Sciatic nerve (tissue), 2 donors: ENCODE results near the gene TAS2R43. TPM values are rescaled to one million over a fixed set of nuclear protein-coding genes. Genes with fewer than 3 reads are reported as not detected.
"Not testable (repeated sequence)": the region's sequence is repeated elsewhere in the genome, so short reads cannot be mapped to it uniquely, and the experiment has no call there.

Source experiments
- ATAC-seq: fragments of 200-7000 bp; cut with Tn5 transposase; one replicate; pipeline ENCODE4 v1.9.1; 2020; ENCODE audit warnings: mild to moderate bottlenecking, moderate library complexity
- DNase-seq: peaks from one replicate; pipeline ENCODE4 v3.0.0-alpha.2; 2020; ENCODE audit warnings: low spot score
- intact Hi-C: fragments of 100-400 bp; cut with DNase I; formaldehyde crosslinking; loops from one replicate; pipeline ENCODE4 v1.14.2; 2022
- total RNA-seq: library from RNA; stranded (reverse); fragmentation: NEBNext Ultra II Directional; extraction: Animal tissue kit (Norgen Biotek cat#: 25700); gene quantifications from one replicate; pipeline ENCODE4 v1.2.1, GENCODE V29; 2021
- donor health status: DM: no; HTN: no; CAD: no.
- donor health status: DM: no; HTN: no; CAD: no.

The TAS2R43 gene, protein sequence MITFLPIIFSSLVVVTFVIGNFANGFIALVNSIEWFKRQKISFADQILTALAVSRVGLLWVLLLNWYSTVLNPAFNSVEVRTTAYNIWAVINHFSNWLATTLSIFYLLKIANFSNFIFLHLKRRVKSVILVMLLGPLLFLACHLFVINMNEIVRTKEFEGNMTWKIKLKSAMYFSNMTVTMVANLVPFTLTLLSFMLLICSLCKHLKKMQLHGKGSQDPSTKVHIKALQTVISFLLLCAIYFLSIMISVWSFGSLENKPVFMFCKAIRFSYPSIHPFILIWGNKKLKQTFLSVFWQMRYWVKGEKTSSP
- total RNA-seq, result 1.7 TPM

DNA sequence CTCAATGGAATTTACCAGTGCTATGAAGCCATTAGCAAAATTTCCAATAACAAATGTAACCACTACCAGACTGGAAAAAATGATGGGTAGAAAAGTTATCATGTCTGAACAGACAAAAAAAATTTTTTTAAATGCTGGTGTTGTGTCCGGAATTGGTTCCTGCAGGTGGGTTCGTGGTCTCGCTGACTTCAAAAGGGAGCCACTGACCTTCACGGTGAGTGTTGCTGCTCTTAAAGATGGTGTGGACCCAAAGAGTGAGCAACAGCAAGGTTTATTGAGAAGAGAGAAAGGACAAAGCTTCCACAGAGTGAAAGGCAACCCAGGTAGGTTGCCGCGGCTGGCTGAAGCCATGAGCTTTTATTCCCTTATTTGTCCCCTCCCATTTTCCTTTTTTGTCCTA lies at the start of gene TAS2R43:
Gene TAS2R43, minus strand, starts transcription at position 186 of the 400 bp plus-strand sequence. Its CDS starts 84 bp downstream, at position 102.
- intact Hi-C loops, result loop anchor here (5.0 kb wide), 1 partner anchor 955 kb away; no protein-coding TSS in a partner anchor
- DNase-seq (no peak), ATAC-seq (no peak)

DNA sequence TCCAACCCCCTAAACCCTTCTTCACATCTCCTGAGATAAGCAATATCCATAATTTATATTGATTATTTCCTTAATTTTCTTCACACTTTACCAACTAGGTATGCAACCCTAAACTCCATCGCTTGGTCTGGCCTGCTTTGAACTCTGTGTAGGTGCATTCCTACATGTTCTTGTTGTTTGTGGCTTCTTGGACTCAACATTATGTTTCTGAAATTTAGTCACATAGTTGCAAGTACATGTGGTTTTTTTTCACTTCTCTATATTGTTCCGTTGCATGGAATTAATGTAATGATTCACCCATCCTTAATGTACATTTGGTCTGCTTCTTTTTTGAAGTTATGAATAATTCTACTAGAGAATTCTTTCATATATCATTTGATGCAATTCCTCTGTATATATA lies 44.0 kb upstream of the TAS2R43 start:
- intact Hi-C loops, result no loop called here
- DNase-seq (no peak), ATAC-seq (no peak)

DNA sequence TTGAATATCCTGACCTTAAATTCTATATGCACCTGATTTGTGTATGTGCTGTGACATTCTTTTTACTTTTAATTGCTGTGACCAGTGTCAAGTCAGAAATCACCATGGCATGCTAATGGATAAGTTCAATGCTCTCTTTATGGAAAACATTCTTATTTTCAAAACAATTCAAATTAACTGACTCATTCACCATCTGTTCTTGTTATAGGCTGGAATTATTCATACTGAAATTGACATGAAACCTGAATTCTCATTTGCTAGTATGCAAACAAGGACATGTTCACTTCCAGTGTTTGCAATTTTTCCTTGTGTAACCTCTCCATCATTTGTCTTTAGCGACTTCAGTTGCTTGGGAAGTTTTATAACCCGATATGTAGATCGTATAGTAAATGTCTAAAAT lies 42.2 kb upstream of the TAS2R43 start, which contains the start of gene TAS2R30:
Gene TAS2R30, minus strand, starts transcription at position 340 of the 400 bp plus-strand sequence. CDS start 400 bp downstream, outside the sequence.
- intact Hi-C loops, result no loop called here
- no peak for DNase-seq

DNA sequence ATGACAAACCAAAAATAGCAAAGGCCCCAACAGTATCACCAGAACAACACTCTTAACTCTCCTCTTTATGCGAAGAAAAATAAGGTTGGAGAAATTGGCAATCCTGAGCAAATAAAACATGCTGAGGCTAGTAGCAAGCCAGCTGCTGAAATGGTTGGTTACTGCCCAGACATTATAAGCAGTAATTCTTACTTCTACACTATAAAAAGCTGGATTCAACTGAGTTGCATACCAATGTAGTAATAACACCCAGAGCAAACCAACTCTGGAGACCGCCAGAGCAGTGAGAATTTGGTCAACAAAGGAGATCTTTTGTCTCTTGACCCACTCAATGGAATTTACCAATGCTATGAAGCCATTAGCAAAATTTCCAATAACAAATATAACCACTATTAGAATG lies 41.7 kb upstream of the TAS2R43 start:
- no peak for ATAC-seq
- DNase-seq, result no peak
- intact Hi-C loops, result no loop called here

More for the DNA sequence above, 42.2 kb upstream of the TAS2R43 start, which contains the start of gene TAS2R30:
- ATAC-seq, result no peak

DNA sequence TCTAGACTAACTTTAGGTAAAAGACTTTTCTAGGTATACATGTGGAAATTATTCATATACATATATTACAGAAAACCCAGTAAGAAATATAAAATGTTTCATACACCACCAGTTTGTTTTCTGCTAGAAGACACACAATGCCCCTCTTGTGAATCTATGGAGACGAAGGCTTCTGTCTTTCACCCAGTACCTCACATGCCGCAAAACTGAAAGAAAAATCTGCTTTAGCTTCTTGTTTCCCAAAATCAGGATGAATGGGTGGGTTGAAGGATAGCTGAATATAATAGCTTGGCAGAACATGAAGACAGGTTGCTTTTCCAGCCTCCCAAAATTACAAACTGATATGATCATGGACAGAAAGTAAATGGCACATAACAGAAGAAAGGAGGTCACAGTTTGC lies 41.0 kb upstream of the TAS2R43 start:
- intact Hi-C loops, result no loop called here
- DNase-seq, result no peak
- ATAC-seq, result no peak

DNA sequence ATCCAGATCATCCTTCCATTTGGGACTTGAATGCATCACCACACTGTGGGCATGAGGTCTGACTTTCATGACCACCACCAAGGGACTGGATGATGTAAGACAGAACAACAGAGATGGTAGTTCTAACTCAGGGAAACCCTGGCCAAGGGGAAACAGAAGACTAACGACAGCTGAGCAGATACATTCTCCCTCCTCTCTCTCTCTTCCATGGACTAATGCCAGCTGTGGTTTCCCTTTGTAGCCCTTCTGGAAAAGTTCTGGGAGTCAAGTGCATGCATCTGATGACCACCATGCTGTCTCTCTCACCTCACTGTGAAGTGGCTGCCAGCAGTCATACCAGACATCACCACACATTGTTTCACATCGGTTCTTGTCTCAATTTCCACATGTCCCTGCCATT lies 38.9 kb upstream of the TAS2R43 start:
- intact Hi-C loops, result no loop called here
- ATAC-seq (no peak), DNase-seq (no peak)

DNA sequence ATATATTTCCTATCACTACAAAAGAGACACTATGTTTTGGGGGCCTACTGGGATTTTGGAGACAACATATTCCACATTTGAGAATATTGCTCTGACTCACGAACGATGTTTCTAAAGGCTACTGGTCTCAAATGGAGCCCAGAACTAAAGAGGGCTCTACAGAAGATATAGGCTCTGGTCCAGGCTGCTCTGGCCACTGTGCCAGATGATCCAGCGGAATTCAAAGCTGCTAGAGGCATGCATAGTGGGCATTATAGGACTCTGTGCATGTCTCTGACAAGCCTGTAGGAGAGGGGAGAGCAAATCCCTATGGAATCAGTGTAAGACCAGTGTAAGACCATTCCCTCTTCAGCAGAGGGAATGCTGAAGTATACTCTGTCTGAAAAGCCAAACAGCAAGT lies 38.3 kb upstream of the TAS2R43 start:
- DNase-seq, result no peak
- intact Hi-C loops, result no loop called here
- ATAC-seq, result no peak

DNA sequence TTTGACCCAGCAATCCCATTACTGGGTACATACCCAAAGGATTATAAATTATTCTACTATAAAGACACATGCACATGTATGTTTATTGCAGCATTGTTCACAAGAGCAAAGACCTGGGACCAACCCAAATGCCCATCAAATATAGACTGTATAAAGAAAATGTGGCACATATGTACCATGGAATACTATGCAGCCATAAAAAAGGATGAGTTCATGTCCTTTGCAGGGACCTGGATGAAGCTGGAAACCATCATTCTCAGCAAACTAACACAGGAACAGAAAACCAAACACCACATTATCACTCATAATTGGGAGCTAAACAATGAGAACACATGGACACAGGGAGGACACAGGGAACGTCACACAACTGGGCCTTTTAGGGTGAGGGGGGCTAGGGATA lies 22.0 kb upstream of the TAS2R43 start:
- DNase-seq, ATAC-seq, intact Hi-C loops: not testable (repeated sequence)

DNA sequence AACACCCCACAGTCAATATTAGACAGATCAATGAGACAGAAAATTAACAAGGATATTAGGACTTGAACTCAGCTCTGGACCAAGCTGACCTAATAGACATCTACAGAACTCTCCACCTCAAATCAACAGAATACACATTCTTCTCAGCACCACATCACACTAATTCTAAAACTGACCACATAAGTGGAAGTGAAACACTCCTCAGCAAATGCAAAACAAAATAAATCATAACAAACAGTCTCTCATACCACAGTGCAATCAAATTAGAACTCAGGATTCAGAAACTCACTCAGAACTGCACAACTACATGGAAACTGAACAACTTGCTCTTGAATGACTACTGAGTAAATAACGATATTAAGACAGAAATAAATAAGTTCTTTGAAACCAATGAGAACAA lies 19.1 kb upstream of the TAS2R43 start:
- DNase-seq, ATAC-seq, intact Hi-C loops: not testable (repeated sequence)

DNA sequence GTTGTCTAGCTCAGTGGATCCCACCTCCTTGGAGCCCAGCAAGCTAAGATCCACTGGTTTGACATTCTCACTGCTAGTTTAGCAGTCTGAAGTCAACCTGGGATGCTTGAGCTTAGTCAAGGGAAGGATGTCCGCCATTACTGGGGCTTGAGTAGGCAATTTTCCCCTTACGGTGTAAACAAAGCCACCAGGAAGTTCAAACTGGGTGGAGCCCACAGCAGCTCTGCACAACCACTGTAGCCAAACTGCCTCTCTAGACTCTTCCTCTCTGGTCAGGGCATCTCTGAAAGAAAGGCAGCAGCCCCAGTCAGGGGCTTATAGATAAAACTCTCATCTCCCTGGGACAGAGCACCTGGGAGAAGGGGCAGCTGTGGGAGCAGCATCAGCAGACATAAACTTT lies 16.7 kb upstream of the TAS2R43 start:
- ATAC-seq, result no peak
- no peak for DNase-seq
- intact Hi-C loops, result no loop called here

DNA sequence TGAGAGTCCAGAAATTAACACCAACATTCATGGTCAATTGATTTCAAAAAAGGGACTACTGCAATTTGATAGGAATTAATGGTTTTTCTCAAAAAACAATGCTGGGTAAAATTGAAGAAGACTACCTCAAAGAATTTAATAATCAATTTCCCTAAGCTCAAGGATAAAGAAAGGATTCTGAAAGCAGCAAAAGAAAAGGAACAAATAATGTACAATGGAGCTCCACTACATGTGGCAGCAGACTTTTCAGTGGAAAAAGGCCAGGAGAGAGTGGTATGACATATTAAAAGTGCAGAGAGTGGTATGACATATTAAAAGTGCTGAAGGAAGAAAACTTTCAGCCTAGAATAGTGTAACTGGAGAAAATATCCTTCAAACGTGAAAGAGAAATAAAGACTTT lies 15.6 kb upstream of the TAS2R43 start:
- DNase-seq (no peak), ATAC-seq (no peak)
- intact Hi-C loops, result no loop called here

DNA sequence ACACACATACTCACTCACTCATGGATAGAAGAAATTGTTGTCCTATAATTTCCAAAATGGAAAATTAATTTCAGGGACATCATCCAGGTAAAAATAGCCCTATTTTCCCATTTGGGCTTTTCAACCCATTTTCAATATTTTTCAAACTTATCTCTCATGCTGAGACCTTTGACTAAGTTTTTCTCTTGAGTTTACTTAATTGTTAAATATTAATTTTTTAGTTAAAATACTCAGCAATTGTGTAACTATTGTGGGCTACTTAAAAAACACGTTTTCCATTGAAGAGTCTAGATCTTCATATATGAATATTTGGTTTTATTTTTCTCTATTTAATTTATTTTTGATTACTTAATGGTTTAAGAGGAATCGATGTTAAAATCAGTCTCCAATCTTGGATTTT lies 14.2 kb upstream of the TAS2R43 start:
- ATAC-seq (no peak), DNase-seq (no peak)
- intact Hi-C loops, result no loop called here

DNA sequence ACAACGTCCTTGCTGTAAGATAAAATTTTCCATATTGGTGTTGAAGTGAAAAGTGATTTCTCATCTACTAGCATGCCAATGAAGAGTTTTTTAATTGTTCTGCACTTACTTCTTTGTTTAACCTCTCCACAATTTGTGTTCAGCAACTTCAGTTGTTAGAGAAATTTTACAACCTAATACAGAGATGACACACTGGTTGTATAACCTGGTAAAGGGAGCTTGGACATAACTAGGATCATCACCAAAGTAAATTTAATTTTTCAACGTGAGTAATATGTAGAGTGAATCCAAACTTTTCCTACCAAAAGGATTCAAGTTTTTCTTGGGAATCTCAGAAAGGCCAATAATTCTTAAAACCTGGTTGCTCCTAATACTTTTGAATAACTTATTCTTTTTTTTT lies 13.4 kb upstream of the TAS2R43 start:
- intact Hi-C loops, result no loop called here
- DNase-seq, result no peak
- no peak for ATAC-seq

DNA sequence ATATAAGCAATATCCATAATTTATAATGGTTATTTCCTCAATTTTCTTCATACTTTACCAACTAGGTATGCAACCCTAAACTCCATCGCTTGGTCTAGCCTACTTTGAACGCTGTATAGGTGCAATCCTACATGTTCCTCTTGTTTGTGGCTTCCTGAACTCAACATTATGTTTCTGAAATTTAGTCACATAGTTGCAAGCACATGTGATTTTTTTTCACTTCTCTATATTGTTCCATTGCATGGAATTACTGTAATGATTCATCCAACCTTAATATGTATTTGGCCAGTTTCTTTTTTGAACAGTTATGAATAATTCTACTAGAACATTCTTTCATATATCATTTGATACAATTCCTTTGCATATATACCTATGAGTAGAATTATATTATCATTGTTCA lies 2.8 kb upstream of the TAS2R43 start:
- not testable (repeated sequence) for DNase-seq, ATAC-seq
- intact Hi-C loops, result loop anchor here (5.0 kb wide), 1 partner anchor 952 kb away; no protein-coding TSS in a partner anchor

DNA sequence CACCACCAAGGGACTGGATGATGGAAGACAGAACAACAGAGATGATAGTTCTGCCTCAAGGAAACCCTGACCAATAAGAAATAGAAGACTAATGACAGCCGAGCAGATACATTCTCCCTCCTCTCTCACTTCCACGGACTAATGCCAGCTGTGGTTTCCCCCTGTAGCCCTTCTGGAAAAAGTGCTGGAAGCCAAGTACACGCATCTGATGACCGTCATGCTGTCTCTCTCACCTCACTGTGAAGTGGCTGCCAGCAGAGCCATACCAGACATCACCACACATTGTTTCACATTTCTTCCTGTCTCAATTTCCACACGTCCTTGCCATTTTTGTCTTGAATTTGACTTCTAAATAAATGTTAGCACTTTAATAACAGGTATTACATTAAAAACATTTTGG lies 2.9 kb downstream of the TAS2R43 start:
- intact Hi-C loops, result no loop called here
- ATAC-seq (no peak), DNase-seq (no peak)

DNA sequence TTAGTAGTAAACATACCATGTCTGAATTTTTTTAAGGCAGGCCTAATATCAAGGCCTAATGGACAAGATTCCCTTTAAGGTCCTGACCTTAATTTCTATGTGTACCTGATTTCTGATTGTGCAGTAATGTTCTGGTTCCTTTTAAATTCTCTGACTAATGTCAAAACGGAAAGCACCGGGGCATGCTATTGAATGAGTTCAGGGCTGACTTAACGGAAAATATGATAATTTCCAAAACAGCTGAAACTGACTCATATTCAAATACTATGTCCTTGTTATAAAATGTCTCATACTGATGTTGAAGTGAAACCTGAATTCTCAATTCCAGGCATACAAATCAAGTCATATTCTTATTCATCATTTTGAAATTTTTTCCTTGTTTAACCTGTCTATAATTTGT lies 6.7 kb downstream of the TAS2R43 start:
- ATAC-seq (no peak), DNase-seq (no peak)
- intact Hi-C loops, result no loop called here

DNA sequence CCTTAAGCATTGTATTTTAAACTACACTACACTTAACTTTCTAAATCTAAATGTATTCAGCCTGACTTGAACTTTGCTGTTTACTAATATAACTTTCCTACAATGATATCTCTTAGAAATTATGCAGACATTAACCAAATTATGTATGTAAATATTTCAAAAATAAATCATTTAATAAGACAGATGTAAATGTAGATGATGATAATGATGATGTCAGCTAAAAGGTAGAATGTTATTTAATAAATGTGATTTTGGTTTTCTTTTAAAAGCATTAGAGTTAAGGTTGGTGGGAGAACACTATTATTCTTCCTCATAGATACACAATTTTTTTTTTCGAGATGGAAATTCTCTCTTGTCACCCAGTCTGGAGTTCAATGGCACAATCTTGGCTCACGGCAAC lies 10.1 kb downstream of the TAS2R43 start:
- ATAC-seq (no peak), DNase-seq (no peak)
- intact Hi-C loops, result no loop called here

DNA sequence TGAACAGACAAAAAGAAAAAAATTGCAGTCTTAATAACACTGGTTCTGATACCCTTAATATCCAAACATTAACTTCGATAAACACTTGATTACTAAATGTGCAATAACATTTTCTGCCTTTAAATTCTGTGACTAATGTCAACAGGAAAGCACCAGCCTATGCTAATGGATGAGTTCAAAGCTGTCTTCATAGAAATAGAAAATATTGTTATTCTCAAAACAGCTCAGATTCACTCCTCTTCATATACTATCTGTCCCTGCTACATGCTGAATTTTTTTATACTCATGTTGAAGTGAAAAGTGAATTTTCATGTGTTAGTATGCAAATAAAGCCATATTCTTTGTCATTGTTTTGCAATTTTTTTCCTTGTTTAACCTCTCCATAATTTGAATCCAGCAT lies 13.9 kb downstream of the TAS2R43 start:
- ATAC-seq, result no peak
- intact Hi-C loops, result no loop called here
- no peak for DNase-seq

DNA sequence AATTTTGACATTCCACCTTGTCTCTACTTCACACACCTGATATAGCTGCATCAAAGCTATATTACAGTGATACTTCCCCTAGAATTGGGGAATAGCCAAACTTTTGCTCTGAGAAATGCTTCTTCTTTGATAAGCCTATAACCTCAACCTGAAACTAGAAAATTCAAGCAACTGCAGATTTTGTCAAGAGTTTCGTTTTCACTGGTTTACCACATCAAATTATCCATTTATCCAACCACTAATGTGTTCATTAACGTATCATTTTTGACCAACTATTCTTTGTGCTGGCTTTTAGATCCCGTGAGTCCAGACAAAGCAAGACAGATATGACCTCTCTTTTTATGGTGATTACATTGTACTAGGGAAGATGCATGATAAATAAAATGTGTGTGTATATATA lies 16.5 kb downstream of the TAS2R43 start:
- DNase-seq (no peak), ATAC-seq (no peak)
- intact Hi-C loops, result no loop called here

DNA sequence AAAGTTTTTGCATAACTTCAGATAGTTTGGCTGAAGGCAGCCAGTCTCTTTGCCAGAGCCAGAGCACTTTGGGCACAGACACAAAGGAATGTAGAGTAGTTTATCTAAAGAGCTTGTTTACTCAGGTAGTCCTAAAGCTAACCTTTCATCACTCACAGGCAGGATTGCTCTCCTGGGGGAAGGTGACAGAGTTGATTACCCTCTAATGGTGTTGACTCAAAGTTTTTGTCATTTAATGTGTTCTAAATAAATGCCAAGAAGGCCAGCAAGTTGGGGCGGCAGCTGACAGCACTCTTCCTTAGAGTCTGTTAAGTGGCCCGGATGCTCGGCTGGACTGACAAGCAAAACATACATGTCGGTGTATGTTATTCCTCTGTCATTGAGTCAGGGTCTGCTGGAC lies 20.7 kb downstream of the TAS2R43 start:
- no peak for DNase-seq
- no peak for ATAC-seq
- intact Hi-C loops, result no loop called here

DNA sequence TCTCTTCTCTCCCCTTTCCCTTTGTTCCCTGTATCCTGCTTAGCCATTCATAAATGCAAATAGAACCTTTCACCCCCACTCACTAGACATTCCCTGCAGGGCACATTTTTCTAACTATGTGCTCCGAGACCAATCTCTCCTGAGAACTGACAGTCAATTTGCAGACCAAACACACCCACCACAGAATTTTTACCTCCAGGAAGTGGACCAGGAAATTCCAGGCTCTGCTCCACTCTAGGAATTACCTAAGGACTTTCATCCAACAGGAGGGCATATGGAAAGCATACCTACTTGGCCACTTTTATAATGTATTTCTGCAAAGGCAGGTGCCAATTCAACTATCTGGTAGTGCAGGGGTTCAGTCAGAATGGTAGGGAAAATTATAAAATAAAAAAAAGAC lies 21.1 kb downstream of the TAS2R43 start:
- DNase-seq (no peak), ATAC-seq (no peak)
- intact Hi-C loops, result no loop called here
